ENCODE data around the gene MED16.

- TF ChIP-seq, protein P1, sequence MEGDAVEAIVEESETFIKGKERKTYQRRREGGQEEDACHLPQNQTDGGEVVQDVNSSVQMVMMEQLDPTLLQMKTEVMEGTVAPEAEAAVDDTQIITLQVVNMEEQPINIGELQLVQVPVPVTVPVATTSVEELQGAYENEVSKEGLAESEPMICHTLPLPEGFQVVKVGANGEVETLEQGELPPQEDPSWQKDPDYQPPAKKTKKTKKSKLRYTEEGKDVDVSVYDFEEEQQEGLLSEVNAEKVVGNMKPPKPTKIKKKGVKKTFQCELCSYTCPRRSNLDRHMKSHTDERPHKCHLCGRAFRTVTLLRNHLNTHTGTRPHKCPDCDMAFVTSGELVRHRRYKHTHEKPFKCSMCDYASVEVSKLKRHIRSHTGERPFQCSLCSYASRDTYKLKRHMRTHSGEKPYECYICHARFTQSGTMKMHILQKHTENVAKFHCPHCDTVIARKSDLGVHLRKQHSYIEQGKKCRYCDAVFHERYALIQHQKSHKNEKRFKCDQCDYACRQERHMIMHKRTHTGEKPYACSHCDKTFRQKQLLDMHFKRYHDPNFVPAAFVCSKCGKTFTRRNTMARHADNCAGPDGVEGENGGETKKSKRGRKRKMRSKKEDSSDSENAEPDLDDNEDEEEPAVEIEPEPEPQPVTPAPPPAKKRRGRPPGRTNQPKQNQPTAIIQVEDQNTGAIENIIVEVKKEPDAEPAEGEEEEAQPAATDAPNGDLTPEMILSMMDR (IDR thresholded peaks at IDR 0.05) = no peak
- TF ChIP-seq POLR2A (IDR thresholded peaks at IDR 0.05) = no peak
Measured at GRCh38 chr19:869245-870177, 23.5 kb downstream of the MED16 start.

All from right lobe of liver (tissue), 4 donors.